DMS153 treated with DMSO at 0.1 percent for 48 hours (cell line): ENCODE measurements around the gene SMARCC2.

Experiments used
- DNase-seq: peaks from one replicate; lab custom pipeline; 2025; ENCODE audit not compliant: unreplicated experiment; lab: John Stamatoyannopoulos, UW

SMARCC2 gene

DNA sequence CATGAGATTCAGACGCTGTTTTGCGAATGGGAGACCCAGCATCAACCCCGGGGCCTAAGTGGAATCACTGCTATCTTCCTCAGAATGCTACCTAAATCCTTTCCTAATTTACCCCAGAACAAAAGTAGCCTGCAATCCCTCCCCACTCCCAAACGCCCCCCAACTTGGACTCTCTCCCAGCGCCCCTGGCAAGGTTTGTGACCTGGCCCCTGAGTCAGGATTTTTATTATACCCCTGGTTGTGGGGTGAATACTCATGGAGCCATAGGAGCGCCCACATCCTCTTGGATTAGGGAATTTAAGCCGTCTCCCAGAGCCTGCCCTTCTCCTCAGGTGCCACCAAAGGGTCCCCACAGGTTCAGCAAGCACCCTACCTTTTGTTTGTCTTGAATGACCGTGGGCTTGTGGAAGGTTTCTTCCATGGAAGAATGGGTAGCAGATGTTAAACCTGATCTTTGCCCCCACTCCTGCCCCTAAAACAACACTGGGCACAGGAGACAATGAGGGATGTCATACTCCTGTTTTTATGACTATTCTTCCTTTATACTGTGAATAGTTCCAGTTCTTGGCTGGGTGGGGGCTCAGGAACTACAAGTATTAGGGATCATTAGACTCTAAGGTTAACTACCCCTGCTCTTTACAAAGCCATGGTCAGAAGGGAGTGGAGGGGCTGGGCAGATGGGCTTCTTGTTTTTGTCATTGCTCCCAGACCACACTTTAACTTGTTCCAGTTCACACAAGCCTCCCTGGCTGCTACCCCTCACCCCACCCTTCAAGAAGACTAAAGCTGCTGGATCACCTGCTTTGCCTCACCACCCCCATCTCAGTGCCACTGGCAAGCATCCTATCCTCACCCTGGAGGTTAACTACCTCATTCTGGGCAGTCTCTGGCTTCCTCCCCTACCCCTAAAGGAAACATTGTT is 36.3 kb downstream of the SMARCC2 start:
- no peak for DNase-seq

DNA sequence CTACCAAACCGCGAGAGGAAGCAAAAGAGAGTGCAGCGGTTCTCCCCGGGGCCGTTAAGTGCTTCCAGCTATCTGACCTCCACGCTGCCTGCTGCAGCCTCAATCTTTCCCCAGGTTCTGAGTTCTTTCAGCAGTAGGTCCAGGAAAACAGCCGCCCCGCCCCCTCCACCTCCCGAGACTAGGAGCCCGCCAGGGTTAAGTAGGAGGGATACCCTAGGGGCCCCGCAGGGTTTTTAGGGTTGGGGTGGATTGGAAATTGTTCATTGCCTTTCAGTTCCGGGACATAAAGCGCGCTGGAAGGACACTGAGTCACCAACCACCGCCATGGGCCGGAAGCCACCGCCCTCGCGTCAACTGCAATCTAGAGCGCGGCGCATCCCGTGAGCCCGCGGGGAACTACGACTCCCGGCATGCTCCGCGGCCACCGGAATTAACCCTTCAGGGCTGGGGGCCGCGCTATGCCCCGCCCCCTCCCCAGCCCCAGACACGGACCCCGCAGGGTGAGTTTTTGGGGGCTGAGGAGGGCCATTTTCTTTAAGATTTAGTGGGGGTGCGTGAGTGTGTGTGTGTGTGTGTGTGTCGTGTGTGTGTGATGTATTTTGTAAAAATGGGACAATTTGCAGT is 37.0 kb downstream of the SMARCC2 start, which contains the start of gene MYL6B:
MYL6B (plus strand) TSS at position 456 of the 624 bp plus-strand sequence. CDS start 1,332 bp downstream, outside the sequence.
- DNase-seq = peak; percentile 90

DNA sequence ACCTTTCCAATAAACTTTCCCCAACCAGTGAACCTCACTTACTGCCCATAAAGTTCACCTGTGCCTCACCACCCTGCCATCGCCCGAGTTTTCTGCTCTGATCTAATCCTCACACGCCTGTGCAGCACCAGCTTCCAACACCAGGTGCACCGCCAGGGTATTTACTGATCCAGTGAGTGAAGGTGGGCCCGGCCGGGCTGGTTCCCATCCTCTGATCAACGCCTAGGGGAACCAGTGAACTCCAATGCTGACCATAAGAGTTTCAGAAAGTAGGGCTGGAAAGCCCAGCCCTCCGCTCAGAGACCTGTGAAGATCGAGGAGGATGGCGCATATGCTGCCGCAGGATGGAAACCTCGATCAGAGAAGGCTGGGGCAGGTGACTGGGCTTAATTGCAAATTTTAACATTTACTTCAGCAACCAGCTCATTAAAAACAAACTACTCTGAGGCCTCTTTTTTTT is 37.6 kb downstream of the SMARCC2 start:
- peak; percentile 57 for DNase-seq

DNA sequence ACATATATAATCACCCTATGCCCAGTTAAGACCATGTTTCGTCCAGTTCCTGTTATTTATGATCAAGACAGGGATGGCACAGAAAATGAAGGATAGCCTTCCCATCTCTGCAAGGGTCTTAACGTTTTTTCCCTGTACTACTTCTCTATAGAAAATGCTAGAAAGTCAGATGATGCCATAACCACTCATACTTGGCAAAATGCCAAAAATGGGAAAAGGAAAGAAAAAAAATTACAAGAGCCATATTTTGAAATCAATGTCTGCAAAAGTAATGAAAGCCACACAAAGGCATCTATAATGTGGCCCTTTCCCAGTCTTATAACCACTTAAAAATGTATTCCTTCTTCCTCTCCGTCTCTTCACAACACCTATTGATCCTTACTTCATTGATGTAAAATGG is 38.7 kb downstream of the SMARCC2 start:
- no peak for DNase-seq

DNA sequence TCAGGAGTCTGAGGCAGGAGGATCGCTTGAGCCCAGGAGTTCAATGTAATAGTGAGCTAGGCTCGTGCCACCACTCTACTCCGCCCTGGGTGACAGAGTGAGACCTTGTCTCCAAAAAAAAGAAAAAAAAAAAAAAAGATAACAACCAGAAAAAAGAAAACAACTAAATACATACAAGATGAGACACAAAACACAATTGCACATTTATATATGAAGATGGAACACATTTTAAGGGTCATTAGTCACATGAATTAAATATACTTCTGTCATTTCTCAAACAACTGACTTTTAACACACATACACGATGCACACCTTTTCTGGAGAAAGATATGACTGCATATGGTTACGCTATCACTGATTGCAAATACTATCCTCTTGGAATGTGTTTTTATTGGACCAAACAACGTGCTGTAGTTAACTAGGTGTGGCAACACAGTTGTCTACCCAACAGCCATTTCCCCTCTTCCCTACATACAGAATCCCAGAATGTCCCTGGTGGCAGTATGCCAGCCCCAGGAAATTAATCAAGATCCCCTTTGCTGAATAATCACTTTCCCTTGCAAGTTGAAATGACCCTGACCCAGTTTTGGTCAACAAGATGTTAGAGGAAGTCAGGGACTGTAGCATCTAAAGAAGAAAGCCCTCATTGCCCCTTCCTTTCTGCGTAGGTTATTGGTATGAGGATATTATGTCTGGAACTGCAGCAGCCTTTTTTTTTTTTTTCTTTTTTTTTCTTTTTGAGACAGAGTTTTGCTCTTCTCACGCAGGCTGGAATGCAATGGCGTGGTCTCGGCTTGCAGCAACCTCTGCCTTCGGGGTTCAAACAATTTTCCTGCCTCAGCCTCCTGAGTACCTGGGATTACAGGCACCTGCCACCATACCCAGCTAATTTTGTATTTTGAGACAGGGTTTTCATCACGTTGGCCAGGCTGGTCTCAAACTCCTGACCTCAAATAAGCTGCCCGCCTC is 42.5 kb downstream of the SMARCC2 start:
- DNase-seq = no peak

DNA sequence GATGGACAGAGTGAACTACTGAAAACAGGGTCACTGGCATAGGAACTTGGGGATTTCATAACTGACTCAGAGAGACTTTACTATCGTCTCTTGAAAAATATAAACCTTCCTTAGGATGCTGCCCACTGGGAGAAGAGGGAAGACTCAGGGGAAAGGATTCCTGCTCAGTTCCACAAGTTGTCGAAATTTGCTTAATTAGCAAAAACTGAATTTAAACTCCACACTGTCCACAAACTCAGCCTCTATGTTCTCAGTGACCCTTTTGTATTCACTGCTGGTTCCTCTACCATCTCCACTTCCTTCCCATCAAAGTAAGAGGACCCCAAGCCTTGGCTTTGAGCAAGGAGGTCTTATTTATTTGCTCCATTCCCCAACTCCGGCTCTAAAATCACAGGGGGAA is 44.1 kb downstream of the SMARCC2 start:
- no peak for DNase-seq

DNA sequence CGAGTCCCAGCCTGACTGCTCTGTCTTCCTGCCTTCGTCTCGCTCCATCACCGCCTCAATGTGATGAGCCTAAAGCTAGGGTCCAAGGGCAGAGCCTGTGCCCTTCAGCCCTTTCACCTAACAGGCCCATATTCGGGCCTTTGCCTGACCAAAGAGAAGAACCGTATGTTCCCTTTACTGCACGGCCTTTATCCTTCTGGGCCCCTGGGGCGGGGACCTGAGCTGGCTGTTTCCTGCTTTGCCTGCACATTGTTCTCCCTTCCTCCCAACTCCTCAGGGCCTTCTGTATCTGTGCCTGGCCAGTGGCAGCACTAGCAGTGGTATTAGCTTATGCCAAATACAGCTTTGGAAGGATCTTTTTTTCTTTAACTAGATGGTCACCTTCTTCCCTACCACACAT is 45.4 kb downstream of the SMARCC2 start:
- DNase-seq = no peak

DNA sequence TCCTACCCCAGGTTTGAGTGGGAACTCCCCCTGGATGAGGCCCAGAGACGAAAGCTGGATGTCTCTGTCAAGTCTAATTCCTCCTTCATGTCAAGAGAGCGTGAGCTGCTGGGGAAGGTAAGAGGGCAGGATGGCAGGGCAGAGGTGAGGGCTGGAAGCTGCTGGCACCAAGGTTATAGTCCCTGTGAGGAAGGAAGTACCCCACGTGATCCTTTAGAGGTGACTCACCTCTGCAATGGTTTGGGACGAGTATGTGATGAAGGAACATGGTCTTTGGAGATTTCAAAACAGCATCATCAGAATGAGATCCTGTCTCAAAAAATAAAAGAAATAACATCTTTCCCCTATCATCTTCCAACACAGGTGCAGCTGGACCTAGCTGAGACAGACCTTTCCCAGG is 46.1 kb downstream of the SMARCC2 start:
- DNase-seq = no peak

DNA sequence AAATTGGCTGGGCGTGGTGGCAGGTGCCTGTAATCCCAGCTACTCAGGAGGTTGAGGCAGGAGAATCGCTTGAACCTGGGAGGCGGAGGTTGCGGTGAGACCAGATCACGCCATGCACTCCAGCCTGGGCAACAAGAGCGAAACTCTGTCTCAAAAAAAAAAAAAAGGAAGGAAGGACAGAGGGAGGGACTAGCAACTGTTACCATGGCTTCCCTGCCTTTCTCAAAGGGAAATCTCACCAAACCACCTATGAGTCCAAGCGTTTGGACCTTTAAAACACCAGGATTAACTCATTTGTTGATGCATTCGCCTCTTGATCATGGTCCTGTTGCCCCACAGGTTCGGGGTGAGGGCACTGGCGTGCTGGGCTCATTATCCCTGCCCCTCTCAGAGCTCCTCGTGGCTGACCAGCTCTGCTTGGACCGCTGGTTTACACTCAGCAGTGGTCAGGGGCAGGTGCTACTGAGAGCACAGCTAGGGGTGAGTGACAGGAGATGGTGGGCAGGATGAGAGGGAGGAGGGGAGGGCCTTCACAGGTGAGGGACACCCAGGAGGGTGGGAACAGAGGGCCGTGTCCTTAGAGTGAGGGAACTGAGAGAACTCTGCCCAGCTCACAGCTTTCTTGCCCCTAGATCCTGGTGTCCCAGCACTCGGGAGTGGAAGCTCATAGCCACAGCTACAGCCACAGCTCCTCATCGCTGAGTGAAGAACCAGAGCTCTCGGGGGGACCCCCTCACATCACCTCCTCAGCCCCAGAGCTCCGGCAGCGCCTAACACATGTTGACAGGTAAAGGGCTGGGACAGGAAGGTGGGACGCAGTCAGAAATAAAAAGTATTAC is 47.1 kb downstream of the SMARCC2 start:
- DNase-seq = no peak

DNA sequence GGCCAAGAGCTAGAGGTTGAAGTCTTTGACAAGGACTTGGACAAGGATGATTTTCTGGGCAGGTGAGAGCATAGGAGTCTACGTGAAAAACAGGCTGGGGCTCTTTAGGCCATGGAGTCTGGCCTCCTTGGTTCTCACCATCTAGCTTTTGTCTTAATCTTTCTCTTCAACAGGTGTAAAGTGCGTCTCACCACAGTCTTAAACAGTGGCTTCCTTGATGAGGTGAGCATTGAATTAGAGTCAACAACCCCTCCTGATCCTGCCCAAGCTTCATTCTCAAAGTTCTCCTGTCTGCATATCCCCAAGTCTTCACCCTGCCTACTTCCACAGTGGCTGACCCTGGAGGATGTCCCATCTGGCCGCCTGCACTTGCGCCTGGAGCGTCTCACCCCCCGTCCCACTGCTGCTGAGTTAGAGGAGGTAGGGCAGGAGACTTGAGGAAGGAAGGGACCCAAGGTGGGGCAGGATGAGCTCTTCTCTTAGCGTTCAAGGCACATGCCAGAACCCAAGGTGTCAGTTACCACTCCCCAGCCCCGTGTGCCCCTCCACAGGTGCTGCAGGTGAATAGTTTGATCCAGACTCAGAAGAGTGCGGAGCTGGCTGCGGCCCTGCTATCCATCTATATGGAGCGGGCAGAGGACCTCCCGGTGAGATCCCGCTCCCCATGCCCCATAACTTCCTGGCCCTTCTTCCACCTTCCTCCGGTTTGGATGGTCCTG is 51.3 kb downstream of the SMARCC2 start:
- DNase-seq = no peak

DNA sequence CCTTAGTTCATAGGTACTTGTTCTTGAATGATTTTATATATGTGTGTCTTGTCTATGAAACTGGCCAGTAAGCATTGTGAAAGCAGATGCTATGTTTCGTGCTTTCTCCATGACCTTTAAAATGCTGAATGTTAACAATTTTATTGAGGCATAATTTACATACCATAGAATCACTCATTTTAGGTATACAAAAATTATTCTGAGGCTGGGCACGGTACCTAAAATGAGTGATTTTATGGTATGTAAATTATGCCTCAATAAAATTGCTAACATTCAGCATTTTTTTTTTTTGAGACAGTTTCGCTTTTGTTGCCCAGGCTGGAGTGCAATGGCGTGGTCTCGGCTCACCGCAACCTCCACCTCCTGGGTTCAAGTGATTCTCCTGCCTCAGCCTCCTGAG is 54.4 kb downstream of the SMARCC2 start:
- no peak for DNase-seq

DNA sequence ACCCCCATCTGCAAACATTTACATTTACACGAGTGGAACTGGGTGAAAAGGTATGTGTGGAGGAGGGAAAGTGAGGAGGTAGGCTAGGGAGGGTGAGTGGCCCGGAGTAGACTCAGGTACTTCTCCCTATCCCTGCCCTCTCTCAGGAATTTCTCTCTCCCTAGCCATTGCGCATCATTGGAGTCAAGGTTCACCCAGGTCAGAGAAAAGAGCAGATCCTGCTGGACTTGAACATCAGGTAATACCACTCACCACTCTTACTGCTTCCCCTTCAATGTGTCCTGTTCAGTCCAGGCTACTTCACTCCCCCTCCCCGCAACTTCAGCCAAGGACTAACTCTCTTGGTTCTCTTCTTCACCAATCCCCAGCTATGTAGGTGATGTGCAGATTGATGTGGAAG is 58.4 kb downstream of the SMARCC2 start:
- DNase-seq = no peak

DNA sequence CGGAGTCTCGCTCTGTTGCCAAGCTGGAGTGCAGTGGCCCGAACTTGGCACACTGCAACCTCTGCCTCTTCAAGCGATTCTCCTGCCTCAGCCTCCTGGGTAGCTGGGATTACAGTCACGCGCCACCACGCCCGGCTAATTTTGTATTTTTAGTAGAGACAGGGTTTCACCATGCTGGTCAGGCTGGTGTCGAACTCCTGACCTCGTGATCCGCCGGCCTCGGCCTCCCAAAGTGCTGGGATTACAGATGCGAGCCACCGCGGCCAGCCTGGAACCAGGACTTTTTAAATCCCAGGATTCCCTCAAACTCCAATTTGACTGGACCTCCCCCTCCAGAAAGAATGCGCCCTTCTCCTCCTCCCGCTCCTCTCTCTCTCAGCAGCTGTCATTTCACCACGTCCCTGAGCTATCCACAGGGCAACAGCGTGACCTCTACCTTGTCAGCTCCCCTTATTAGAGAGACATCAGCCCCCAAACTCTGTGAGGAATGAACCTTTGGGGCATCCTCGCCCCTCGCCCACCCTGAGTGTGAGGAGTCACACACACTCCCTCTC is 59.3 kb downstream of the SMARCC2 start:
- DNase-seq = no peak

DNA sequence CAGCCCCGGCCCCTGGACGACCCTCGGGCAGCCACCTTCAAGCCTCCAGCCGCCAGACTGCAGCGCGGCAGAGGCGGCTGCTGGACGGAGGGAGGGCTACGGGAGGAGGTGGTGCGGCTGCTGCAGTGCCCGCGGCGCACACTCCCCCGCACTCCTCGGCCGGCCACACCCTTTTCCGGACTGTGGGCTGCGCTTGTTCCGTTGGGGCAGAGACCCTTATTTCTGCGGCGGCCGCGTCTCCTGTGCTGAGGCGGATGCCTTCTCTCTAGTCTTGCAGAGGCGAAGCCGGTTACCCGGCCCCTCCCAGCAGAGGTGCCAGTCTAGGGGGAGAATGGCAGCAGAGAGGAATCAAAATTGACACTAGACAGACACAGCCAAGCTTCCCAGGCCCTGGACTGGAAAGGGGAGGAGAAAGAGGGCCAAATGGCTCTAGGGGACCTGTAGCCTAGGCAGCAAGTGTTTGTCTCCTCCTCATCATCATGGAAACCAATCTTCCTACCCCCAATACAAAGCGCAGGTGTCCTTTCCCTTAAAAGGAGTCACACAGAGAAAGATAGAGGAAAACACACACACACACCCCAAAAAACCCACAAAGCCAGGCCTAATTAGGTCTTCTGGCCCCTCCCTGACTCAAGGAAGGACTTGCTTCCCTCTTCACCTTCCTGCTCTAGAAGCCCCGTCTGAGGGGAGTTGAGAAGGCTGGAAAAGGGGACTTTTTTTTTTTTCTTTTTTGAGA is 59.9 kb downstream of the SMARCC2 start:
- peak; percentile 31 for DNase-seq

DNA sequence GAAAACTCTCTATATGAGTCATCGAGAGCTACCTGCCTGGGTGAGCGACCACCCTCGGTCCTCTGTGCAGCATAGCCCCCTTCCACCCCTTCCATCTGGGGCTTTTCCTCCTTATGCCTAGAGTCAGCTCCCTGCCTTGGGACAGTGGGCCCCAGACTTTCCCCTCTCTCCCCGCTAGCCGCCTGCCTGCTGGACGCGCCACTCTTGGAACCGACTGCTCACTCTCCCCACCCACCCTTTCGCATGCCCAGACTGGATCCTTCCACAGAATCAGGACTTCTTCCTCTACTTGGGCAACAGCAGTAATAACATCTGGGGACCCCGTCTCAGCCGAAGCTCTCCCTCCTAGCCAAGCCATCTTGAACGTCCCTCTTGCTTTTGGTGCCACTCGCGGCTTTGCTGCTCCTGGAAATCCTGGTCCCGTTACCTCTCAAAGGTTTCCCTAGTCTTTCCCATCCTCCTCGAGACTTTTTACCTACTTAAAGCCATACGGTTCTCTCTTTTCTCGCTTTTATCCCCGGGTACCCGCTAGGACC is 60.5 kb downstream of the SMARCC2 start:
- no peak for DNase-seq

DNA sequence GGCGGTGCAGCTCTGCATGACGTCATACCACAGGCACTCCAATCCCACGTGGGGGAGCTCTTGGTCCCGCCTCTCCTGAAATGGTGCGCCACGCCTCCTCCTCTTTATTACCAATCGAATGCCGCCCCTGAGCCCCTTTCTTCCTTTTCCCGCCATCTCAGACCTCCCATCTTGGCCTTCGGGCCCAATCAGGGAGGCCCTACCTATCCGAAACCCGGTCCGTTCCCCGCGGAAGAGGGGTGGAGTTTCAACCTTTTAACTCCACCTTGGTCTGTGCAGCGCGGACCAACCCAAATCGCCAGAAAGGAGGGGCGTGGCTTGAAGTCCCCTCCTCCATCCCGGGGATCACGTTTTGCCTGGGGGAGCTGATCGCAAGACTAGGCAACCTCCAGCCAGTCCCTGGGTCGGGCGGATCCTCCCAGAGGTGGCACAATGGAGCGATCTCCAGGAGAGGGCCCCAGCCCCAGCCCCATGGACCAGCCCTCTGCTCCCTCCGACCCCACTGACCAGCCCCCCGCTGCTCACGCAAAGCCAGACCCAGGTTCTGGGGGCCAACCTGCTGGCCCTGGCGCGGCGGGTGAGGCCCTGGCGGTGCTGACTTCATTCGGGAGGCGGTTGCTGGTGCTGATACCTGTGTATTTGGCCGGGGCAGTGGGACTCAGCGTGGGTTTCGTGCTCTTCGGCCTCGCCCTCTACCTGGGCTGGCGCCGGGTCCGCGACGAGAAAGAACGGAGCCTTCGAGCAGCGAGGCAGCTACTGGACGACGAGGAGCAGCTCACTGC is 61.2 kb downstream of the SMARCC2 start, which contains the start of gene ESYT1:
ESYT1 (plus strand) TSS at position 380 of the 782 bp plus-strand sequence; CDS start at position 433, 53 bp downstream.
- peak; percentile 98 for DNase-seq

DNA sequence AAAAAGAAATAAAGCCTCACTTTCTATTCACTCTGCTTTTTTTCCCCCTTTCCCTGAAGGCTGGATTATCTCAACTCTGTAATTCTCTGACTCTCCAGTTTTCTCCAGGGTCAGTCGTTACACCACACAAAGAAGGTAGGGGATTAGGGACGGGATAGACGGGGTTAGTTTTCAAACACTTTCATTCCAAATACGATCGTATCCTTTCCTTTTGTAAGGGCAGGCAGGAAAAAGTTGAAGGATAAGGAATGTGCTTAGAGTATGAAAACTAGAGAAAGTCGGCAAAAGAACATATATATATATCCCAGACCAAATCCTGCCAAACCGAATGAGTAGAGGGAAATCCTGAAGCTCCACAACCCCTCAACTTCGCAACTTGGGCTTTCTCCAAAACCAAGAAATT is 61.8 kb downstream of the SMARCC2 start:
- no peak for DNase-seq
